HUES64 (cell line): ENCODE results near the gene TUT1.

Experiments
- H3K27ac ChIP-seq: 2 replicates; pipeline ENCODE4 v1.7.0; 2013; ENCODE audit warnings: low read depth, low read length, inconsistent platforms
- H3K27me3 ChIP-seq: 2 replicates; pipeline ENCODE4 v1.6.1; 2013; ENCODE audit warnings: mild to moderate bottlenecking, low read length; ENCODE audit not compliant: insufficient read depth
- H3K36me3 ChIP-seq: 2 replicates; pipeline ENCODE4 v1.6.1; 2013; ENCODE audit warnings: mild to moderate bottlenecking, low read length; ENCODE audit not compliant: insufficient read depth
- H3K4me1 ChIP-seq: 2 replicates; pipeline ENCODE4 v1.6.1; 2013; ENCODE audit warnings: mild to moderate bottlenecking, low read length, moderate library complexity; ENCODE audit not compliant: insufficient read depth
- H3K4me3 ChIP-seq: 2 replicates; pipeline ENCODE4 v1.5.1; 2013; ENCODE audit warnings: mild to moderate bottlenecking, low read length, moderate library complexity
- H3K9ac ChIP-seq: 2 replicates; pipeline ENCODE4 v1.6.1; 2013; ENCODE audit warnings: mild to moderate bottlenecking, low read depth, low read length
- H3K9me3 ChIP-seq: 2 replicates; pipeline ENCODE4 v1.6.1; 2013; ENCODE audit warnings: low read depth, low read length; ENCODE audit not compliant: insufficient read depth
- WGBS: fragments of 150-250, 120-280 bp; methylation state at CpG from one replicate; pipeline ENCODE4 v1.1.7; 2013; ENCODE audit warnings: missing lambda C conversion rate; 5-methylcytosine and 5-hydroxymethylcytosine counted together

Gene TUT1

GRCh38 chr11:62535802-62536201, 55.5 kb downstream of the TUT1 start:
- H3K4me3 ChIP-seq = no peak overlapping the region
- 95% methylated on average over 12 of the region's 12 CpGs for WGBS
- H3K27me3 ChIP-seq = no peaks in the 10 kb centered on the region
- H3K9ac ChIP-seq = no peak overlapping the region
- H3K4me1 ChIP-seq = peaks cover 6% of the 10 kb centered on the region
- H3K9me3 ChIP-seq = 0 out of 2 replicates have a peak, but pooled peaks cover 2% of the 10 kb centered on the region
- peaks cover 40% of the 10 kb centered on the region; the same call in 1 of the 2 replicates for H3K36me3 ChIP-seq
- no peak overlapping the region for H3K27ac ChIP-seq

- H3K4me1 ChIP-seq = peaks cover 6% of the 10 kb centered on the region
- H3K9me3 ChIP-seq = 0 out of 2 replicates have a peak, but pooled peaks cover 2% of the 10 kb centered on the region
- H3K4me3 ChIP-seq = no peak overlapping the region
- H3K36me3 ChIP-seq = peaks cover 41% of the 10 kb centered on the region; the same call in 1 of the 2 replicates
- no peak overlapping the region for H3K27ac ChIP-seq
- no peaks in the 10 kb centered on the region for H3K27me3 ChIP-seq
- no peak overlapping the region for H3K9ac ChIP-seq
- WGBS = 96% methylated on average over 19 of the region's 19 CpGs
Measured at GRCh38 chr11:62534779-62535545, 56.4 kb downstream of the TUT1 start.

GRCh38 chr11:62532096-62532495, 59.2 kb downstream of the TUT1 start:
- H3K4me1 ChIP-seq = no peaks in the 10 kb centered on the region
- H3K27me3 ChIP-seq = no peaks in the 10 kb centered on the region
- WGBS = 91% methylated on average over 2 of the region's 2 CpGs
- no peak overlapping the region for H3K9ac ChIP-seq
- no peak overlapping the region for H3K4me3 ChIP-seq
- H3K27ac ChIP-seq = no peak overlapping the region
- H3K9me3 ChIP-seq = 0 out of 2 replicates have a peak, but pooled peaks cover 2% of the 10 kb centered on the region
- peaks cover 41% of the 10 kb centered on the region; the same call in 1 of the 2 replicates for H3K36me3 ChIP-seq
